HepG2 (cell line): ENCODE measurements around the gene AKAP7. TPM values are rescaled to one million over a fixed set of nuclear protein-coding genes. Genes with fewer than 3 reads are reported as not detected.
A peak's percentile ranks its signal among the peaks of the same experiment; 100 is the strongest.

ENCODE experiments used
- ATAC-seq: fragments of 200-7000 bp; cut with Tn5 transposase; 3 replicates; pipeline ENCODE4 v1.9.1; 2020; ENCODE audit warnings: mild to moderate bottlenecking, moderate library complexity
- BruUV-seq: library from RNA; stranded (reverse); fragments of 400-500 nt; replicated peaks from 2 replicates; lab custom pipeline; 2021; lab: Mats Ljungman, UMichigan
- CTCF ChIA-PET: fragments of 300-600 bp; formaldehyde crosslinking; extraction: SDS; loops from one replicate; lab custom pipeline; 2021; ENCODE audit warnings: low total read pairs, inconsistent platforms, low intra/inter-chr PET ratio; lab: Yijun Ruan, JAX
- POLR2A ChIA-PET: fragments of 350-600 bp; sonication (Branson Sonifier 250); formaldehyde crosslinking; loops from one replicate; lab custom pipeline; 2020; ENCODE audit warnings: antibody characterized with exemption, inconsistent platforms; lab: Yijun Ruan, JAX
- DNase-seq: peaks from one replicate; pipeline ENCODE4 v3.0.0-alpha.2; 2015; ENCODE audit warnings: low spot score
- FAIRE-seq: peaks from 3 replicates; lab custom pipeline; 2011; peaks lifted over from hg19 to GRCh38; lab: Jason Lieb, UNC
- H2AFZ ChIP-seq: one replicate; pipeline ENCODE4 v1.6.1; 2011; ENCODE audit warnings: low read length, inconsistent platforms
- H3K27ac ChIP-seq: fragments of 300-600 bp; 3 replicates; pipeline ENCODE4 v1.8.0; 2011; ENCODE audit warnings: mixed run types, mild to moderate bottlenecking, mixed read lengths, low read length, inconsistent platforms; ENCODE audit not compliant: insufficient read depth; ENCODE audit errors: extremely low read length
- H3K27me3 ChIP-seq, 2 experiments: fragments of 200-600 bp in 1 of 2; 2 replicates in 1 of 2; 3 replicates in 1 of 2; pipeline versions ENCODE4 v1.6.0 to v1.8.0; 2011; ENCODE audit warnings: low read length in 2 of 2, mild to moderate bottlenecking in 2 of 2, moderate library complexity in 2 of 2, inconsistent platforms in 1 of 2; ENCODE audit not compliant: insufficient read depth in 2 of 2, control insufficient read depth in 1 of 2
- H3K36me3 ChIP-seq, 2 experiments: fragments of 200-600 bp in 1 of 2; replicated peaks in 1 of 2; 2 replicates in 1 of 2; 3 replicates in 1 of 2; pipeline versions ENCODE4 v1.5.1 to v1.8.0; 2011; ENCODE audit warnings: low read length in 2 of 2, inconsistent platforms in 1 of 2; ENCODE audit not compliant: insufficient read depth in 2 of 2, control insufficient read depth in 1 of 2
- H3K4me1 ChIP-seq: 2 replicates; pipeline ENCODE4 v1.5.1; 2012; ENCODE audit warnings: low read length, inconsistent platforms; ENCODE audit not compliant: insufficient read depth
- H3K4me2 ChIP-seq: 2 replicates; pipeline ENCODE4 v1.6.0; 2011; ENCODE audit warnings: low read depth, low read length, inconsistent platforms
- H3K4me3 ChIP-seq, 3 experiments: fragments of 200-600 bp in 1 of 3; sonication (generic), shearing (Covaris generic) in 1 of 3; replicated peaks in 1 of 3; 2 replicates each; pipeline ENCODE4 v1.5.1; 2011 to 2016; ENCODE audit warnings: low read length in 3 of 3, inconsistent platforms in 2 of 3, low read depth in 2 of 3, mild to moderate bottlenecking in 2 of 3, control low read depth in 1 of 3, mixed read lengths in 1 of 3; ENCODE audit not compliant: insufficient read depth in 1 of 3
- H3K79me2 ChIP-seq: one replicate; pipeline ENCODE4 v1.6.1; 2011; ENCODE audit warnings: low read length, inconsistent platforms; ENCODE audit not compliant: insufficient read depth
- H3K9ac ChIP-seq: 2 replicates; pipeline ENCODE4 v1.6.0; 2011; ENCODE audit warnings: mild to moderate bottlenecking, low read depth, low read length, inconsistent platforms; ENCODE audit not compliant: insufficient read depth
- H3K9me3 ChIP-seq: 2 replicates; pipeline ENCODE4 v1.5.1; 2012; ENCODE audit warnings: mild to moderate bottlenecking, low read length
- H4K20me1 ChIP-seq: 2 replicates; pipeline ENCODE4 v1.6.0; 2011; ENCODE audit warnings: inconsistent platforms, mild to moderate bottlenecking, low read length, moderate library complexity; ENCODE audit not compliant: insufficient read depth
- DR1 ChIP-seq: sonication (generic); formaldehyde crosslinking; IDR thresholded peaks from 2 replicates; pipeline ENCODE4 v1.8.0; 2021; ENCODE audit warnings: mild to moderate bottlenecking, missing genetic modification reagents, inconsistent platforms
- E2F2 ChIP-seq: sonication (generic); formaldehyde crosslinking; IDR thresholded peaks from 2 replicates; pipeline ENCODE4 v1.4.0; 2020; ENCODE audit warnings: missing genetic modification reagents, borderline replicate concordance
- FOXA3 ChIP-seq: IDR thresholded peaks from 2 replicates; pipeline ENCODE4 v1.6.1; 2016; ENCODE audit warnings: missing genetic modification reagents, missing compliant biosample characterization
- HOXA9 ChIP-seq: sonication (generic); formaldehyde crosslinking; IDR thresholded peaks from 2 replicates; pipeline ENCODE4 v1.8.1; 2022; ENCODE audit warnings: missing genetic modification reagents, mild to moderate bottlenecking, moderate library complexity, borderline replicate concordance
- IRX3 ChIP-seq: sonication (generic); formaldehyde crosslinking; IDR thresholded peaks from 2 replicates; pipeline ENCODE4 v1.8.1; 2023; ENCODE audit warnings: mild to moderate bottlenecking, low read depth, missing genetic modification reagents, borderline replicate concordance
- LCORL ChIP-seq, 2 experiments: fragments of 450-650 bp in 1 of 2; sonication (generic) in 1 of 2; formaldehyde crosslinking in 1 of 2; IDR thresholded peaks; 2 replicates each; pipeline versions ENCODE4 v1.5.0 to v1.6.1; 2017 to 2020; ENCODE audit warnings: antibody characterized with exemption in 1 of 2, missing genetic modification reagents in 1 of 2
- MXI1 ChIP-seq: IDR thresholded peaks from 3 replicates; pipeline ENCODE4 v1.6.1; 2012; ENCODE audit warnings: low read depth, low read length, inconsistent platforms, borderline replicate concordance
- NR2F6 ChIP-seq, 2 experiments: IDR thresholded peaks; 2 replicates each; pipeline ENCODE4 v1.6.1; 2016; ENCODE audit warnings: antibody characterized with exemption in 1 of 2, mild to moderate bottlenecking in 1 of 2
- PHF8 ChIP-seq: sonication (generic); formaldehyde crosslinking; IDR thresholded peaks from 2 replicates; pipeline ENCODE4 v1.5.0; 2020; ENCODE audit warnings: missing genetic modification reagents
- PTBP1 ChIP-seq: fragments of 200-400 bp; formaldehyde crosslinking; IDR thresholded peaks from 2 replicates; pipeline ENCODE4 v1.6.1; 2018; ENCODE audit warnings: low read length, low read depth; ENCODE audit not compliant: poor library complexity, severe bottlenecking
- RARA ChIP-seq: IDR thresholded peaks from 2 replicates; pipeline ENCODE4 v1.6.1; 2016; ENCODE audit warnings: missing genetic modification reagents, missing compliant biosample characterization
- SMYD3 ChIP-seq: sonication (generic); formaldehyde crosslinking; IDR thresholded peaks from 2 replicates; pipeline ENCODE4 v1.8.1; 2023; ENCODE audit warnings: mild to moderate bottlenecking, missing genetic modification reagents
- SRF ChIP-seq: IDR thresholded peaks from 2 replicates; pipeline ENCODE4 v1.6.1; 2011; ENCODE audit warnings: mild to moderate bottlenecking, low read depth, low read length, moderate library complexity
- ZNF317 ChIP-seq: sonication (generic); formaldehyde crosslinking; IDR thresholded peaks from 2 replicates; pipeline ENCODE4 v1.5.0; 2020; ENCODE audit warnings: mild to moderate bottlenecking, missing genetic modification reagents
- ZNF614 ChIP-seq: IDR thresholded peaks from 2 replicates; pipeline ENCODE4 v1.6.1; 2018; ENCODE audit warnings: missing biosample characterization, missing genetic modification reagents, inconsistent platforms, borderline replicate concordance
- ZNF75D ChIP-seq: sonication (generic); formaldehyde crosslinking; IDR thresholded peaks from 2 replicates; pipeline ENCODE4 v1.8.1; 2023; ENCODE audit warnings: missing genetic modification reagents, mild to moderate bottlenecking, borderline replicate concordance
- ZZZ3 ChIP-seq: sonication (generic); formaldehyde crosslinking; IDR thresholded peaks from 2 replicates; pipeline ENCODE4 v1.4.0; 2020; ENCODE audit warnings: missing genetic modification reagents, mild to moderate bottlenecking, borderline replicate concordance
- WGBS: methylation state at CpG from one replicate; pipeline ENCODE4 v1.1.6; 2017; ENCODE audit warnings: low lambda C conversion rate; 5-methylcytosine and 5-hydroxymethylcytosine counted together
- in situ Hi-C: cut with HindIII; loops from 2 replicates; pipeline ENCODE4 v1.10.0; 2017; ENCODE audit warnings: low pct_unique_long_range_greater_than_20kb; ENCODE audit not compliant: extremely low pct_ligation_motif_present
- intact Hi-C: fragments of 100-400 bp; cut with micrococcal nuclease; formaldehyde crosslinking; loops from one replicate; pipeline ENCODE4 v1.10.0; 2022; ENCODE audit not compliant: unreplicated experiment
- polyA plus RNA-seq, 8 experiments: library from polyadenylated mRNA; depleted of rRNA in 3 of 8; stranded (reverse) in 7 of 8; unstranded in 1 of 8; fragments of >200 nt; fragmentation: Illumina TruSeq in 4 of 8; extraction: Trizol in 4 of 8; gene quantifications; 2 replicates each; pipeline versions ENCODE4 v1.2.1 to v1.2.3, GENCODE V29; 2011 to 2016; ENCODE audit warnings: low read depth in 4 of 8, missing spikeins in 1 of 8, mixed read lengths in 1 of 8; ENCODE audit not compliant: insufficient read depth in 1 of 8
- total RNA-seq, 5 experiments: library from RNA; depleted of rRNA; stranded (reverse); fragments of >200 nt; fragmentation: Illumina TruSeq; extraction: Trizol; gene quantifications; 2 replicates each; pipeline ENCODE4 v1.2.3, GENCODE V29; 2016; ENCODE audit warnings: low read depth in 1 of 5
- TF ChIP-seq, protein P1 (sequence below): sonication (generic); formaldehyde crosslinking; IDR thresholded peaks from 2 replicates; pipeline ENCODE4 v1.9.0; 2021; ENCODE audit warnings: missing genetic modification reagents, mild to moderate bottlenecking, borderline replicate concordance
- TF ChIP-seq, protein P2 (sequence below): IDR thresholded peaks from 2 replicates; pipeline ENCODE4 v1.6.1; 2016; ENCODE audit warnings: low read depth

Gene AKAP7
- total and polyA plus RNA-seq, 2 of the 13 experiments (the other 11 are each of a cell fraction or from before 2014, with no cell fraction given), result 3.6 to 11.7 TPM

- FAIRE-seq, result no peak
- peak overlapping the region; percentile 88 for H3K9ac ChIP-seq
- intact Hi-C loops (no loop called here), in situ Hi-C loops (no loop called here)
- ChIA-PET POLR2A (no interaction called here), CTCF (no interaction called here)
- peak overlapping the region; percentile 89 for H3K4me2 ChIP-seq
- peak; percentile 73 for DNase-seq
- H2AFZ ChIP-seq, result peak overlapping the region; percentile 60
- no peaks in the 10 kb centered on the region for H3K36me3 ChIP-seq
- BruUV-seq, result TSS peak; percentile 59
- 14% methylated on average over 17 of the region's 17 CpGs for WGBS
- peak; percentile 66 for ATAC-seq
- peak overlapping the region; percentile 92 for H3K27ac ChIP-seq
- peaks cover 29% of the 10 kb centered on the region for H3K4me1 ChIP-seq
- no peaks in the 10 kb centered on the region for H4K20me1 ChIP-seq
- no peaks in the 10 kb centered on the region for H3K79me2 ChIP-seq
- H3K4me3 ChIP-seq, result peak overlapping the region; percentile 65 to 86 (median 83)
- no peaks in the 10 kb centered on the region for H3K9me3 ChIP-seq
- no peaks in the 10 kb centered on the region; a peak in 1 of 5 replicates for H3K27me3 ChIP-seq
- TF ChIP-seq NR2F6 (IDR thresholded peaks at IDR 0.05) (peak; percentile 22; the same call in 1 of the 2 replicates), NR2F6 (CRISPR knock-in tag; IDR thresholded peaks at IDR 0.05) (peak; percentile 27; the same call in 1 of the 2 replicates), DR1 (CRISPR knock-in tag) (peak; percentile 12; the same call in 1 of the 2 replicates), IRX3 (CRISPR knock-in tag) (no peak), E2F2 (0 out of 2 replicates have a peak, but pooled peaks have one; percentile 26), MXI1 (0 out of 3 replicates have a peak, but pooled peaks have one; percentile 61), SMYD3 (CRISPR knock-in tag) (no peak), ZNF614 (CRISPR knock-in tag) (0 out of 2 replicates have a peak, but pooled peaks have one; percentile 43), ZNF75D (CRISPR knock-in tag) (no peak), ZNF317 (CRISPR knock-in tag) (no peak), PHF8 (0 out of 2 replicates have a peak, but pooled peaks have one; percentile 3), PTBP1 (no peak), HOXA9 (CRISPR knock-in tag) (no peak), FOXA3 (peak; percentile 39; the same call in 1 of the 2 replicates), RARA (CRISPR knock-in tag) (peak; percentile 25; the same call in 1 of the 2 replicates), LCORL (IDR thresholded peaks at IDR 0.05) (0 out of 2 replicates have a peak, but pooled peaks have one; percentile 23), LCORL (CRISPR knock-in tag; IDR thresholded peaks at IDR 0.05) (peak; percentile 48), SRF (peak; percentile 83), ZZZ3 (CRISPR knock-in tag) (no peak)
- TF ChIP-seq, protein P1, sequence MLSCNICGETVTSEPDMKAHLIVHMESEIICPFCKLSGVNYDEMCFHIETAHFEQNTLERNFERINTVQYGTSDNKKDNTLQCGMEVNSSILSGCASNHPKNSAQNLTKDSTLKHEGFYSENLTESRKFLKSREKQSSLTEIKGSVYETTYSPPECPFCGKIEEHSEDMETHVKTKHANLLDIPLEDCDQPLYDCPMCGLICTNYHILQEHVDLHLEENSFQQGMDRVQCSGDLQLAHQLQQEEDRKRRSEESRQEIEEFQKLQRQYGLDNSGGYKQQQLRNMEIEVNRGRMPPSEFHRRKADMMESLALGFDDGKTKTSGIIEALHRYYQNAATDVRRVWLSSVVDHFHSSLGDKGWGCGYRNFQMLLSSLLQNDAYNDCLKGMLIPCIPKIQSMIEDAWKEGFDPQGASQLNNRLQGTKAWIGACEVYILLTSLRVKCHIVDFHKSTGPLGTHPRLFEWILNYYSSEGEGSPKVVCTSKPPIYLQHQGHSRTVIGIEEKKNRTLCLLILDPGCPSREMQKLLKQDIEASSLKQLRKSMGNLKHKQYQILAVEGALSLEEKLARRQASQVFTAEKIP (CRISPR knock-in tag), result no peak
- TF ChIP-seq, protein P2, sequence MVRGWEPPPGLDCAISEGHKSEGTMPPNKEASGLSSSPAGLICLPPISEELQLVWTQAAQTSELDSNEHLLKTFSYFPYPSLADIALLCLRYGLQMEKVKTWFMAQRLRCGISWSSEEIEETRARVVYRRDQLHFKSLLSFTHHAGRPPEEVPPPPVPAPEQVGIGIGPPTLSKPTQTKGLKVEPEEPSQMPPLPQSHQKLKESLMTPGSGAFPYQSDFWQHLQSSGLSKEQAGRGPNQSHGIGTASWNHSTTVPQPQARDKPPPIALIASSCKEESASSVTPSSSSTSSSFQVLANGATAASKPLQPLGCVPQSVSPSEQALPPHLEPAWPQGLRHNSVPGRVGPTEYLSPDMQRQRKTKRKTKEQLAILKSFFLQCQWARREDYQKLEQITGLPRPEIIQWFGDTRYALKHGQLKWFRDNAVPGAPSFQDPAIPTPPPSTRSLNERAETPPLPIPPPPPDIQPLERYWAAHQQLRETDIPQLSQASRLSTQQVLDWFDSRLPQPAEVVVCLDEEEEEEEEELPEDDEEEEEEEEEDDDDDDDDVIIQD (CRISPR knock-in tag), result peak; percentile 39; the same call in 1 of the 2 replicates
Observed at GRCh38 chr6:131136021-131136786, 937 bp downstream of the AKAP7 start.
